GM08714 (cell line): ENCODE results near the gene GAL3ST2.
"Not testable (repeated sequence)": the region's sequence is repeated elsewhere in the genome, so short reads cannot be mapped to it uniquely, and the experiment has no call there.

Source experiments
- H3K4me3 ChIP-seq: fragments of 200-500 bp; sonication (Bioruptor generic); 2 replicates; pipeline ENCODE4 v1.5.1; 2014; ENCODE audit warnings: mild to moderate bottlenecking, low read length, inconsistent platforms
- ZNF274 ChIP-seq: IDR thresholded peaks from 2 replicates; pipeline ENCODE4 v1.6.1; 2012; ENCODE audit warnings: mild to moderate bottlenecking, low read depth, low read length

Gene GAL3ST2

GRCh38 chr2:241801611-241802420, 25.2 kb downstream of the GAL3ST2 start:
- no peak for TF ChIP-seq ZNF274
- H3K4me3 ChIP-seq, result no peak overlapping the region

- no peak for TF ChIP-seq ZNF274
- no peak overlapping the region for H3K4me3 ChIP-seq
These were observed 26.0 kb downstream of the GAL3ST2 start for GRCh38 chr2:241802421-241803318.

GRCh38 chr2:241803387-241804325, 27.0 kb downstream of the GAL3ST2 start:
- TF ChIP-seq ZNF274, result no peak
- peak overlapping the region; percentile 47; the same call in 1 of the 2 replicates for H3K4me3 ChIP-seq

GRCh38 chr2:241804326-241805229, 28.0 kb downstream of the GAL3ST2 start:
- peak overlapping the region; percentile 47; the same call in 1 of the 2 replicates for H3K4me3 ChIP-seq
- no peak for TF ChIP-seq ZNF274

- H3K4me3 ChIP-seq, result not testable (repeated sequence)
These were observed 29.6 kb downstream of the GAL3ST2 start for GRCh38 chr2:241806217-241806616.

GRCh38 chr2:241808051-241808720, 31.6 kb downstream of the GAL3ST2 start:
- no peak overlapping the region for H3K4me3 ChIP-seq
- no peak for TF ChIP-seq ZNF274

- no peak for TF ChIP-seq ZNF274
- H3K4me3 ChIP-seq, result no peak within 1 kb of the TSS
These were observed 32.2 kb downstream of the GAL3ST2 start, which contains the start of gene NEU4 for GRCh38 chr2:241808721-241809382. Gene NEU4, plus strand, starts transcription at chr2:241809193. Its CDS starts 5,292 bp downstream, at chr2:241814485.

GRCh38 chr2:241809383-241810306, 33.0 kb downstream of the GAL3ST2 start:
- no peak for TF ChIP-seq ZNF274
- no peak overlapping the region for H3K4me3 ChIP-seq

GRCh38 chr2:241810307-241811200, 33.9 kb downstream of the GAL3ST2 start:
- TF ChIP-seq ZNF274, result no peak
- no peak overlapping the region for H3K4me3 ChIP-seq

GRCh38 chr2:241811201-241811951, 34.8 kb downstream of the GAL3ST2 start:
- TF ChIP-seq ZNF274, result no peak
- H3K4me3 ChIP-seq, result no peak overlapping the region
